ENCODE data around the gene OR2Z1.
"Not testable (repeated sequence)": the region's sequence is repeated elsewhere in the genome, so short reads cannot be mapped to it uniquely, and the experiment has no call there.

The OR2Z1 gene

GRCh38 chr19:8700956-8701355, 20.5 kb upstream of the OR2Z1 start:
- no peak for TF ChIP-seq CTCF (conservative IDR thresholded peaks at IDR 0.05; ENCODE audit: control insufficient read depth, insufficient read depth, low read depth, low read length)
- DNase-seq (ENCODE audit: low read depth), result no peak
- H3K4me3 ChIP-seq (ENCODE audit: control insufficient read depth, low read depth, low read length), result no peak overlapping the region

GRCh38 chr19:8702350-8702749, 19.1 kb upstream of the OR2Z1 start:
- no peak overlapping the region for H3K4me3 ChIP-seq (ENCODE audit: control insufficient read depth, low read depth, low read length)
- DNase-seq (ENCODE audit: low read depth), result no peak
- no peak for TF ChIP-seq CTCF (conservative IDR thresholded peaks at IDR 0.05; ENCODE audit: control insufficient read depth, insufficient read depth, low read depth, low read length)

GRCh38 chr19:8703223-8703622, 18.2 kb upstream of the OR2Z1 start:
- no peak for TF ChIP-seq CTCF (conservative IDR thresholded peaks at IDR 0.05; ENCODE audit: control insufficient read depth, insufficient read depth, low read depth, low read length)
- no peak overlapping the region for H3K4me3 ChIP-seq (ENCODE audit: control insufficient read depth, low read depth, low read length)
- no peak for DNase-seq (ENCODE audit: low read depth)

- not testable (repeated sequence) for DNase-seq (ENCODE audit: low read depth); H3K4me3 ChIP-seq (ENCODE audit: control insufficient read depth, low read depth, low read length)
These were observed 16.1 kb upstream of the OR2Z1 start for GRCh38 chr19:8705304-8705703.

GRCh38 chr19:8705742-8706141, 15.7 kb upstream of the OR2Z1 start:
- no peak for DNase-seq (ENCODE audit: low read depth)
- TF ChIP-seq CTCF (conservative IDR thresholded peaks at IDR 0.05; ENCODE audit: control insufficient read depth, insufficient read depth, low read depth, low read length), result no peak
- H3K4me3 ChIP-seq (ENCODE audit: control insufficient read depth, low read depth, low read length), result no peak overlapping the region

GRCh38 chr19:8710337-8710736, 11.1 kb upstream of the OR2Z1 start:
- not testable (repeated sequence) for H3K4me3 ChIP-seq (ENCODE audit: control insufficient read depth, low read depth, low read length); DNase-seq (ENCODE audit: low read depth)

- no peak for TF ChIP-seq CTCF (conservative IDR thresholded peaks at IDR 0.05; ENCODE audit: control insufficient read depth, insufficient read depth, low read depth, low read length)
- no peak for DNase-seq (ENCODE audit: low read depth)
- H3K4me3 ChIP-seq (ENCODE audit: control insufficient read depth, low read depth, low read length), result no peak overlapping the region
These were observed 598 bp downstream of the OR2Z1 start for GRCh38 chr19:8722032-8722431.

- no peak overlapping the region for H3K4me3 ChIP-seq (ENCODE audit: control insufficient read depth, low read depth, low read length)
- no peak for TF ChIP-seq CTCF (conservative IDR thresholded peaks at IDR 0.05; ENCODE audit: control insufficient read depth, insufficient read depth, low read depth, low read length)
- DNase-seq (ENCODE audit: low read depth), result no peak
These were observed 2.8 kb downstream of the OR2Z1 start for GRCh38 chr19:8724276-8724675.
